GM19324 (cell line): ENCODE measurements around the gene MED1.

Experiments
- ATAC-seq: cut with Tn5 transposase; IDR thresholded peaks from one replicate; pipeline ENCODE4 v1.9.1; 2021; ENCODE audit warnings: mild to moderate bottlenecking, moderate library complexity; ENCODE audit not compliant: unreplicated experiment, low FRiP score

MED1 gene

DNA sequence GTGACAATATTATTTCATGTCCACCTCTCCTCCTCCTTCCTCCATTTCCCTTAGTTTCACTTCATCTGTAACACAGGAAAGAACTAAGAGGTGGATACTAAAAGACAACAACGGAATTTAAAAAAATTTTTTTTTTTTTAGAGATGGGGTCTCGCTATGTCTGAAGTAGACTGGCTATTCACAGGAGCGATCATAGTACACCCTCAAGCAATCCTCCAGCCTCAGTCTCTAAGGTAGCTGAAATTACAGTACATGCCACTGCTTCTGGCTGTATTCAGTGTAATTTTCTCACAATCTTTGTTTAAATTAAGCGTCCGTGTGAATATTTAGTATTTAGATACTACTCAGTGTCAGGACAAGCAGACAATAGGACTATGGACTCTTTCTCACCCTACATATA is 85.2 kb downstream of the MED1 start:
- no peak for ATAC-seq

DNA sequence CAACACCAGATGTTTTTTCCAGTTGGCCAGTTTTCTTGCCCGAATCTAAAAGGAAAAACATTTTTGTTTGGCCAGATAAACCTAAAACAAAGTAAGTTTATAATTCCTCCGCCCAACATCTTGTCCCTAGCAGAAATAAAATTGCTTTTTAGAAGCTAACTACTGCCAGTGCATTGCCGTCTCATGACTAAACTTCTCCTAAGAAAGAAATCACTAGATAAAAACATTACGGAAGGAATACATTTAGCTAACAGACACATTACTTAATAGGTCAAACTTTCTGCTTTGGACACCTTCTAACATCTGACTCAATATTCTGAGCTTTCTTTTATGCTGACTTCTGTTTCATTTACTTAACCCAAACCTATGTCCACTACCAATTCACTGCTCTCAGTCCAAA is 85.8 kb downstream of the MED1 start:
- ATAC-seq, result no peak

DNA sequence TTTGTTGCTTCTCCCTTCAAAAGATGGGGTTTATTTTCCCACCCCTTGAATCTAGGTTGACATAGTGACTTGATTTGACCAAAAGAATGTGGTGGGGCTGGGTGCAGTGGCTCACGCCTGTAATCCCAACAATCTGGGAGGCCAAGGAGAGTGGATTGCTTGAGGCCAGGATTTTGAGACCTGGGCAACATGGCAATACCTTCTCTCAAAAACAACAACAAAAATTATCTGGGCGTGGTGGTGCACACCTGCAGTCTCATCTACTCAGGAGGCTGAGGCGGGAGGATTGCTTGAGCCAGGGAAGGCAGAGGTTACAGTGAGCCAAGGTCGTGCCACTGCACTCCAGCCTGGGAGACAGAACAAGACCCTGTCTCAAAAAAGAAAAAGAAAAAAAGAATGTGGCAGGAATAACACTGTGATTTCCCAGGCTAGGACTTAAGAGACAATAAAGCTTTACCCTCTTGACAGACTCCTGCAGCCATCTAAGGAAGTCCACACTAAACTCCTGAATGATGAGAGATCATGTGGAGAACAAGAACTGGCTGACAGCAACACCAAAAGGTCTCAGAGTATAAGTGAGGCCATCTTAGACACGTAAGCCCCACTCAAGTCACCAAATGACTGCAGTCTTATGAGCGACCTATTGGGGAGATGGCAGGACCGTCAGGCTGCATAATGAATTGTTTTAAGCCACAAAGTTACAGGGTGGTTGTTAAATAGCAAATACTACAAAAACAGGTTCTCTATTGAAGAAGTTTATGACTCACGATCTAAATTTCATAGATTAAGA is 86.6 kb downstream of the MED1 start:
- no peak for ATAC-seq

DNA sequence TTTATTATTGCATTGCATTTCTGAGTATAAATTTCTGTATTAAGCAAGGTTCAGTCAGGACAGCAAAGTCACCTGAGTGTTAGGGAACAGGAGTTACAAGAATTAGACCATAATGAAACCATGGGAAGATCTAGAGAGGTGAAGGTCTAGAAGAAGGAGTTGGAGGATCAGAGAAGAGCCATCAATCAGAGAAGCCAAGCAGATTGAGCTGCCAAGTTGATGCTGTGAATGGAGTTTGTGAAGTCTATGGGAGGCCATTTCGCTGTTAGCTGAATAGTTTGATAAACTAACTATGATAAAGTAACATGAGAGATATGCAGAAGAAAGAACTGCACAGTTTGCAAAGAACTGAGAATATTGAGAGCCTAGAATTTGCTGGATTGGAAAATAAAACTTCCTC is 90.0 kb downstream of the MED1 start:
- no peak for ATAC-seq

DNA sequence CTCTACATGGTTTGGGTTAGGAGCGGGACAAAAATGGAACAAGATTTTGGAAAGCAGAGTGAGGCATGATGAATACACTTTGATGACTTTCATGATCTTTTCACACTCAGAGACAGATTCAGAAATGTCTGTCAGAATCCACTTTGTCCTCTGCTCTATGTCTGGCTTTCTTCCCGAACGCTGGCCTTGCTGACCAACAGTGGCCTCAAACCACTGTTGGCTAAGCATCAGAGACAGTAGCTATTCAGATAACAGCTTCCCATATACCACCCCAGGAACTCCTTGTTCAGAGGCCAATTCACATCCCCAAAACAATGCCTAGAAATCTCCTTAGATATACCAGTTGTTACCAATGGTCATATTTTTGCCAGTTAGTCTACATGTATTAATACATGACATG is 90.5 kb downstream of the MED1 start:
- ATAC-seq, result no peak

DNA sequence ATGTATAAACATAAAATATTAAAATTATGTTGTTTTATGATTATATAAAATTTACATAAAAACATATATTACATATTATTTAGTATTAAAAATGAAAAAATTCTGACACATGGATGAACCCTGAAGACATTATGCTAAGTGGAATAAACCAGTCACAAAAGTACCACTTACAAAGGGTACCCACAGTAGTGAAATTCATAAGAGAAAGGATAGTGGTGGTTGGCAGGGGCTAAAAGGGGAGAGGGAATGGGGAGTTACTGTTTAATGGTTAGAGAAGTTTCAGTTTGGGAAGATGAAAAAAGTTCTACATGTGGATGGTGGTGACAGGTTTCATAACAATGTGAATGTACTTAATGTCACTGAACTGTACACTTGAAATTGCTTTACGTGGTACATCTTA is 91.1 kb downstream of the MED1 start:
- no peak for ATAC-seq

DNA sequence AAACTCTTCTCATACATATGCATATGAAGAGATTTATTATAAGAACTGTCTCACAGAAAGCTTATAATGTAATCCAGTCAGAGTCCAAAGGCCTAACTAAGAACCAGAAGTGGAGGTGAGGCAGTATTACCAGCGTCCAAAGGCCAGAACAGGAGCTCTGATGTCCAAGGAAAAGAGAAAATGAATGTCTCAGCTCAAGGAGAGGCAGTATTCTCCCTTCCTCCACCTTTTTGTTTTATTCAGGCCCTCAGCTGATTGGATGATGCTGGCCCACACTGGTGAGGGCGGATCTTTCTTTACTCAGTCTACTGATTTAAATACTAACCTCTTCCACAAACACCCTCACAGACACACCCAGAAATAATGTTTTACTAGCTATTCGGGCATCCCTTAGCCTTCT is 93.1 kb downstream of the MED1 start:
- no peak for ATAC-seq

DNA sequence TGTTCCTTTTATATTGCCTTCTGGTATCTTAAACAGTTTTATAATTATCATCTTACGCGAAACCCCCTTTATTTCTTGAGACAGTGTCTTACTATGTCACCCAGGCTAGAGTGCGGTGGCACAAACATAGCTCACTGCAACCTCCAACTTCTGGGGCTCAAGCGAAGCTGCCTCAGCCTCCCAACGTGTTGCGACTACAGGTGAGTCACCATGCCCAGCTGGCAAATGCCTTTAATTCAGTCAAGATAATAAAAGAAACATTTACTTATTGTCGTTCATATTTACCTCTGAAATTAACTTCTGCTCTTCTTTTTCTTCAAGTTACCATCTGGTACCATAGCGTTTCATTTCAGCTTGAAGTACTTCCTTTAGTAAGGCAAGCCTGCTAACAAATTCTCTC is 93.6 kb downstream of the MED1 start:
- no peak for ATAC-seq
